IMR-90 (cell line): Measurements from ENCODE around the gene PFKL. TPM values are rescaled to one million over a fixed set of nuclear protein-coding genes. Genes with fewer than 3 reads are reported as not detected.

ENCODE experiments used
- ATAC-seq: fragments of 200-7000 bp; cut with Tn5 transposase; 2 replicates; pipeline ENCODE4 v1.9.1; 2020; ENCODE audit warnings: low read depth, mild to moderate bottlenecking, moderate library complexity
- BruUV-seq: library from RNA; stranded (reverse); fragments of 400-500 nt; replicated peaks from 2 replicates; lab custom pipeline; 2021; lab: Mats Ljungman, UMichigan
- CTCF ChIA-PET: fragments of 300-600 bp; formaldehyde crosslinking; extraction: SDS; loops from one replicate; lab custom pipeline; 2021; ENCODE audit warnings: antibody characterized with exemption; lab: Yijun Ruan, JAX
- POLR2A ChIA-PET: fragments of 300-600 bp; sonication (Branson Sonifier 250); formaldehyde crosslinking; loops from one replicate; lab custom pipeline; 2022; ENCODE audit warnings: antibody characterized with exemption; ENCODE audit not compliant: unreplicated experiment; lab: Charles Lee
- DNase-seq: peaks from one replicate; pipeline ENCODE4 v3.0.0; 2013
- H2AFZ ChIP-seq: replicated peaks from 2 replicates; pipeline ENCODE3; 2013; ENCODE audit warnings: low read length, mild to moderate bottlenecking; ENCODE audit not compliant: poor library complexity
- H2AK5ac ChIP-seq: 2 replicates; pipeline ENCODE4 v1.6.1; 2013; ENCODE audit warnings: low read depth, low read length, inconsistent platforms
- H2AK9ac ChIP-seq: replicated peaks from 2 replicates; pipeline ENCODE3; 2013; ENCODE audit warnings: mild to moderate bottlenecking, low read depth, low read length, moderate library complexity; ENCODE audit not compliant: poor library complexity
- H2BK120ac ChIP-seq: 2 replicates; pipeline ENCODE4 v1.6.1; 2013; ENCODE audit warnings: low read depth, low read length, inconsistent platforms
- H2BK15ac ChIP-seq: 3 replicates; pipeline ENCODE4 v1.6.1; 2013; ENCODE audit warnings: low read depth, low read length, inconsistent platforms
- H2BK20ac ChIP-seq: 2 replicates; pipeline ENCODE4 v1.6.1; 2013; ENCODE audit warnings: low read depth, mild to moderate bottlenecking, inconsistent platforms, low read length, moderate library complexity
- H2BK5ac ChIP-seq: 2 replicates; pipeline ENCODE4 v1.6.1; 2013; ENCODE audit warnings: mild to moderate bottlenecking, low read depth, low read length, inconsistent platforms; ENCODE audit not compliant: poor library complexity, severe bottlenecking
- H3K14ac ChIP-seq: replicated peaks from 2 replicates; pipeline ENCODE4 v1.6.1; 2013; ENCODE audit warnings: low read depth, low read length, inconsistent platforms
- H3K18ac ChIP-seq: 2 replicates; pipeline ENCODE4 v1.6.1; 2013; ENCODE audit warnings: low read depth, low read length, control low read depth
- H3K23ac ChIP-seq: 2 replicates; pipeline ENCODE4 v1.6.1; 2013; ENCODE audit warnings: low read depth, low read length, inconsistent platforms
- H3K27ac ChIP-seq: 2 replicates; pipeline ENCODE4 v1.5.1; 2013; ENCODE audit warnings: mild to moderate bottlenecking, control low read depth, low read length; ENCODE audit not compliant: insufficient read depth
- H3K27me3 ChIP-seq: 2 replicates; pipeline ENCODE4 v1.6.1; 2013; ENCODE audit warnings: low read length; ENCODE audit not compliant: control insufficient read depth, insufficient read depth
- H3K36me3 ChIP-seq: 2 replicates; pipeline ENCODE4 v1.6.1; 2013; ENCODE audit warnings: low read length, mixed read lengths; ENCODE audit not compliant: control insufficient read depth, insufficient read depth
- H3K4ac ChIP-seq: 2 replicates; pipeline ENCODE4 v1.6.1; 2013; ENCODE audit warnings: low read depth, low read length, inconsistent platforms
- H3K4me1 ChIP-seq: 2 replicates; pipeline ENCODE4 v1.6.1; 2013; ENCODE audit warnings: low read length, mixed read lengths; ENCODE audit not compliant: control insufficient read depth, insufficient read depth
- H3K4me2 ChIP-seq: 2 replicates; pipeline ENCODE4 v1.6.1; 2013; ENCODE audit warnings: low read depth, mild to moderate bottlenecking, control low read depth, low read length, moderate library complexity
- H3K4me3 ChIP-seq: 2 replicates; pipeline ENCODE4 v1.5.1; 2013; ENCODE audit warnings: low read depth, mild to moderate bottlenecking, control low read depth, low read length, moderate library complexity; ENCODE audit not compliant: insufficient read depth
- H3K56ac ChIP-seq: 2 replicates; pipeline ENCODE4 v1.6.1; 2013; ENCODE audit warnings: low read length, inconsistent platforms; ENCODE audit not compliant: insufficient read depth; ENCODE audit errors: extremely low read depth
- H3K79me1 ChIP-seq, 2 experiments: 2 replicates each; pipeline ENCODE4 v1.6.1; 2013; ENCODE audit warnings: low read length in 2 of 2, inconsistent platforms in 1 of 2, low read depth in 1 of 2
- H3K9ac ChIP-seq: 2 replicates; pipeline ENCODE4 v1.6.1; 2013; ENCODE audit warnings: low read depth, low read length, control low read depth
- H3K9me1 ChIP-seq: 2 replicates; pipeline ENCODE4 v1.6.1; 2013; ENCODE audit warnings: low read length, inconsistent platforms; ENCODE audit not compliant: insufficient read depth
- H3K9me3 ChIP-seq: 2 replicates; pipeline ENCODE4 v1.6.1; 2013; ENCODE audit warnings: low read length; ENCODE audit not compliant: control insufficient read depth, insufficient read depth
- H4K20me1 ChIP-seq: 2 replicates; pipeline ENCODE4 v1.6.1; 2013; ENCODE audit warnings: low read length, inconsistent platforms; ENCODE audit not compliant: insufficient read depth
- H4K5ac ChIP-seq: 2 replicates; pipeline ENCODE4 v1.6.1; 2013; ENCODE audit warnings: mild to moderate bottlenecking, low read depth, low read length, control low read depth
- H4K8ac ChIP-seq, 2 experiments: 2 replicates each; pipeline ENCODE4 v1.6.1; 2013; ENCODE audit warnings: low read depth in 2 of 2, low read length in 2 of 2, control low read depth in 1 of 2, inconsistent platforms in 1 of 2
- H4K91ac ChIP-seq: 2 replicates; pipeline ENCODE4 v1.6.1; 2013; ENCODE audit warnings: low read depth, low read length, inconsistent platforms; ENCODE audit not compliant: insufficient read depth
- BHLHE40 ChIP-seq: fragments of 150-350 bp; IDR thresholded peaks from 2 replicates; pipeline ENCODE4 v1.6.1; 2016; ENCODE audit warnings: mild to moderate bottlenecking, low read depth, low read length
- CHD1 ChIP-seq: IDR thresholded peaks from 2 replicates; pipeline ENCODE4 v1.6.1; 2012; ENCODE audit warnings: low read depth, low read length, improper control_type of control experiment
- MAFK ChIP-seq: IDR thresholded peaks from 2 replicates; pipeline ENCODE4 v1.6.1; 2012; ENCODE audit warnings: low read depth, low read length, improper control_type of control experiment
- MAZ ChIP-seq: IDR thresholded peaks from 2 replicates; pipeline ENCODE4 v1.6.1; 2012; ENCODE audit warnings: low read depth, mild to moderate bottlenecking, low read length, improper control_type of control experiment, moderate library complexity, borderline replicate concordance
- RAD21 ChIP-seq: IDR thresholded peaks from 2 replicates; pipeline ENCODE4 v1.6.1; 2012; ENCODE audit warnings: low read length, improper control_type of control experiment
- RCOR1 ChIP-seq: IDR thresholded peaks from 2 replicates; pipeline ENCODE4 v1.6.1; 2012; ENCODE audit warnings: mild to moderate bottlenecking, low read length, improper control_type of control experiment; ENCODE audit not compliant: insufficient replicate concordance
- RFX5 ChIP-seq: IDR thresholded peaks from 2 replicates; pipeline ENCODE4 v1.8.0; 2012; ENCODE audit warnings: low read depth, mild to moderate bottlenecking, low read length, moderate library complexity
- USF2 ChIP-seq: fragments of 150-350 bp; IDR thresholded peaks from 2 replicates; pipeline ENCODE4 v1.6.1; 2017; ENCODE audit warnings: mild to moderate bottlenecking, antibody characterized with exemption, low read length, low read depth
- WGBS, 2 experiments: methylation state at CpG; one replicate each; pipeline versions ENCODE4 v1.1.5 to v1.1.7; 2013; ENCODE audit warnings: missing lambda C conversion rate in 2 of 2; ENCODE audit not compliant: insufficient read length in 1 of 2; ENCODE audit errors: extremely low coverage in 2 of 2; 5-methylcytosine and 5-hydroxymethylcytosine counted together
- dilution Hi-C: fragments of 300-500 bp; cut with HindIII; formaldehyde crosslinking; loops from one replicate; pipeline ENCODE4 v1.14.3; 2018; ENCODE audit warnings: low sequenced_read_pairs; ENCODE audit not compliant: unreplicated experiment
- in situ Hi-C: fragments of 300-500 bp; cut with MboI; formaldehyde crosslinking; loops from 3 replicates; pipeline ENCODE4 v1.14.3; 2019; ENCODE audit warnings: low sequenced_read_pairs, inconsistent platforms, mixed read lengths
- intact Hi-C: fragments of 100-400 bp; cut with micrococcal nuclease; formaldehyde crosslinking; loops from 2 replicates; pipeline ENCODE4 v1.10.0; 2022
- polyA plus RNA-seq, 3 experiments: library from polyadenylated mRNA; depleted of rRNA; stranded (reverse); fragments of >200 nt; gene quantifications; 2 replicates each; pipeline ENCODE4 v1.2.3, GENCODE V29; 2012; ENCODE audit warnings: low replicate concordance in 1 of 3
- total RNA-seq: library from RNA; depleted of rRNA; stranded (reverse); fragments of >200 nt; gene quantifications from 2 replicates; pipeline ENCODE4 v1.2.3, GENCODE V29; 2012
- TF ChIP-seq, protein P1 (sequence below): conservative IDR thresholded peaks from 2 replicates; pipeline ENCODE4 v1.5.1; 2012; ENCODE audit warnings: mild to moderate bottlenecking, low read depth, low read length, improper control_type of control experiment

The PFKL gene
- total and polyA plus RNA-seq, 2 of the 4 experiments (the other 2 are of a cell fraction), result 103 to 126 TPM

- POLR2A ChIA-PET, result no interaction called here
These were observed 37.6 kb downstream of the PFKL start for GRCh38 chr21:44337449-44337848.

More at GRCh38 chr21:44337449-44337848, 37.6 kb downstream of the PFKL start:
- WGBS, 2 experiments, result 71% methylated on average over 1 of the region's 3 CpGs; no CpG with 5 or more reads in 1 of the 2 experiments
- Histone ChIP-seq H3K4ac (no peak overlapping the region), H2BK20ac (no peak overlapping the region), H3K9me1 (peaks cover 9% of the 10 kb centered on the region), H2AFZ (no peak overlapping the region), H3K36me3 (peaks cover 8% of the 10 kb centered on the region; the same call in 1 of the 2 replicates), H3K9me3 (no peaks in the 10 kb centered on the region), H3K27ac (peak overlapping the region; percentile 11; the same call in 1 of the 2 replicates), H3K23ac (no peak overlapping the region), H3K18ac (no peak overlapping the region), H3K4me2 (no peak overlapping the region), H3K79me1 (peaks cover 0 to 8% of the 10 kb centered on the region in 2 experiments; a peak in 1 of 4 replicates), H2BK5ac (no peak overlapping the region), H2AK5ac (no peak overlapping the region), H2BK120ac (no peak overlapping the region), H4K5ac (no peak overlapping the region), H4K91ac (no peak overlapping the region), H3K4me1 (peaks cover 6% of the 10 kb centered on the region), H3K56ac (no peak overlapping the region), H4K20me1 (peaks cover 6% of the 10 kb centered on the region; the same call in 1 of the 2 replicates), H3K27me3 (no peaks in the 10 kb centered on the region), H2BK15ac (no peak overlapping the region), H2AK9ac (no peak overlapping the region), H3K9ac (no peak overlapping the region), H3K14ac (no peak overlapping the region), H4K8ac (no peak overlapping the region), H3K4me3 (no peak overlapping the region)
- in situ Hi-C loops (no loop called here), intact Hi-C loops (loop anchor here (10.0 kb wide), 1 partner anchor 147 kb away; no protein-coding TSS in a partner anchor), dilution Hi-C loops (no loop called here)
- no peak for DNase-seq
- TF ChIP-seq RFX5 (no peak), MAZ (no peak), CHD1 (no peak), MAFK (no peak), RAD21 (no peak), USF2 (no peak), BHLHE40 (no peak), RCOR1 (no peak)
- TF ChIP-seq, protein P1, sequence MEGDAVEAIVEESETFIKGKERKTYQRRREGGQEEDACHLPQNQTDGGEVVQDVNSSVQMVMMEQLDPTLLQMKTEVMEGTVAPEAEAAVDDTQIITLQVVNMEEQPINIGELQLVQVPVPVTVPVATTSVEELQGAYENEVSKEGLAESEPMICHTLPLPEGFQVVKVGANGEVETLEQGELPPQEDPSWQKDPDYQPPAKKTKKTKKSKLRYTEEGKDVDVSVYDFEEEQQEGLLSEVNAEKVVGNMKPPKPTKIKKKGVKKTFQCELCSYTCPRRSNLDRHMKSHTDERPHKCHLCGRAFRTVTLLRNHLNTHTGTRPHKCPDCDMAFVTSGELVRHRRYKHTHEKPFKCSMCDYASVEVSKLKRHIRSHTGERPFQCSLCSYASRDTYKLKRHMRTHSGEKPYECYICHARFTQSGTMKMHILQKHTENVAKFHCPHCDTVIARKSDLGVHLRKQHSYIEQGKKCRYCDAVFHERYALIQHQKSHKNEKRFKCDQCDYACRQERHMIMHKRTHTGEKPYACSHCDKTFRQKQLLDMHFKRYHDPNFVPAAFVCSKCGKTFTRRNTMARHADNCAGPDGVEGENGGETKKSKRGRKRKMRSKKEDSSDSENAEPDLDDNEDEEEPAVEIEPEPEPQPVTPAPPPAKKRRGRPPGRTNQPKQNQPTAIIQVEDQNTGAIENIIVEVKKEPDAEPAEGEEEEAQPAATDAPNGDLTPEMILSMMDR, result no peak
- ATAC-seq, result no peak
- BruUV-seq, result no TSS peak
- CTCF ChIA-PET, result no interaction called here
